Measurements from ENCODE around the gene SLC9C2.

Gene SLC9C2

GRCh38 chr1:173553312-173553711 lies 49.6 kb downstream of the SLC9C2 start:
- H3K27ac ChIP-seq = no peak overlapping the region
- no peak for TF ChIP-seq CTCF (conservative IDR thresholded peaks at IDR 0.05)

- H3K27ac ChIP-seq = no peak overlapping the region
- TF ChIP-seq CTCF (conservative IDR thresholded peaks at IDR 0.05) = no peak
Observed at GRCh38 chr1:173551699-173552098, 51.2 kb downstream of the SLC9C2 start.

GRCh38 chr1:173549813-173550212 lies 53.1 kb downstream of the SLC9C2 start:
- no peak for TF ChIP-seq CTCF (conservative IDR thresholded peaks at IDR 0.05)
- H3K27ac ChIP-seq = no peak overlapping the region

- no peak for TF ChIP-seq CTCF (conservative IDR thresholded peaks at IDR 0.05)
- no peak overlapping the region for H3K27ac ChIP-seq
Observed at GRCh38 chr1:173545688-173546087, 57.2 kb downstream of the SLC9C2 start.

- H3K27ac ChIP-seq = no peak overlapping the region
- TF ChIP-seq CTCF (conservative IDR thresholded peaks at IDR 0.05) = no peak
Observed at GRCh38 chr1:173536223-173536622, 66.6 kb downstream of the SLC9C2 start.

- H3K27ac ChIP-seq = no peak overlapping the region
- TF ChIP-seq CTCF (conservative IDR thresholded peaks at IDR 0.05) = no peak
Observed at GRCh38 chr1:173532237-173532636, 70.6 kb downstream of the SLC9C2 start.

- no peak overlapping the region for H3K27ac ChIP-seq
- TF ChIP-seq CTCF (conservative IDR thresholded peaks at IDR 0.05) = no peak
Observed at GRCh38 chr1:173530795-173531693, 71.8 kb downstream of the SLC9C2 start.
